K562 (cell line): ENCODE measurements around the gene HPS3.

ENCODE experiments used
- ATF2 ChIP-seq: sonication (generic); formaldehyde crosslinking; IDR thresholded peaks from 2 replicates; pipeline ENCODE4 v1.8.1; 2022; ENCODE audit warnings: missing genetic modification reagents
- BCLAF1 ChIP-seq, 2 experiments: fragments of 450-650 bp in 1 of 2; IDR thresholded peaks; 2 replicates each; pipeline ENCODE4 v1.6.1; 2011 to 2017; ENCODE audit warnings: low read depth in 2 of 2, antibody characterized with exemption in 1 of 2, borderline replicate concordance in 1 of 2, low read length in 1 of 2, mild to moderate bottlenecking in 1 of 2, mixed read lengths in 1 of 2; ENCODE audit not compliant: control insufficient read depth in 1 of 2
- CTCF ChIP-seq, 3 experiments: IDR thresholded peaks in 2 of 3; conservative IDR thresholded peaks in 1 of 3; 2 replicates each; pipeline ENCODE4 v1.5.1; 2011 to 2012; ENCODE audit warnings: low read length in 3 of 3, mild to moderate bottlenecking in 3 of 3, control low read depth in 2 of 3, improper control_type of control experiment in 1 of 3, inconsistent platforms in 1 of 3, low read depth in 1 of 3, mixed read lengths in 1 of 3, moderate library complexity in 1 of 3; ENCODE audit not compliant: insufficient read depth in 2 of 3
- EGR1 ChIP-seq: fragments of 450-650 bp; conservative IDR thresholded peaks from 2 replicates; pipeline ENCODE4 v1.6.1; 2017; ENCODE audit warnings: mild to moderate bottlenecking
- FOXA1 ChIP-seq: fragments of 450-650 bp; IDR thresholded peaks from 2 replicates; pipeline ENCODE4 v1.6.1; 2016; ENCODE audit warnings: mild to moderate bottlenecking, borderline replicate concordance
- NUFIP1 ChIP-seq: fragments of 450-650 bp; IDR thresholded peaks from 2 replicates; pipeline ENCODE4 v1.6.1; 2018; ENCODE audit not compliant: partially characterized antibody
- REST ChIP-seq, 2 experiments: fragments of 450-650 bp; formaldehyde crosslinking in 1 of 2; IDR thresholded peaks; 2 replicates each; pipeline versions ENCODE4 v1.4.0 to v1.6.1; 2014 to 2020; ENCODE audit warnings: mild to moderate bottlenecking in 2 of 2, borderline replicate concordance in 1 of 2, low read depth in 1 of 2
- SMARCA4 ChIP-seq: fragments of 450-650 bp; IDR thresholded peaks from 2 replicates; pipeline ENCODE4 v1.6.1; 2016
- YBX1 ChIP-seq: fragments of 450-650 bp; IDR thresholded peaks from 2 replicates; pipeline ENCODE4 v1.7.1; 2016; ENCODE audit warnings: mild to moderate bottlenecking
- YY1 ChIP-seq, 3 experiments: IDR thresholded peaks; 2 replicates each; pipeline ENCODE4 v1.6.1; 2011; ENCODE audit warnings: low read length in 2 of 3, mild to moderate bottlenecking in 2 of 3, moderate library complexity in 2 of 3, borderline replicate concordance in 1 of 3, control low read depth in 1 of 3, low read depth in 1 of 3; ENCODE audit not compliant: insufficient read depth in 3 of 3, insufficient replicate concordance in 2 of 3, control insufficient read depth in 1 of 3, insufficient read length in 1 of 3; ENCODE audit errors: extremely low read depth in 1 of 3
- ZNF609 ChIP-seq: sonication (generic); formaldehyde crosslinking; IDR thresholded peaks from 2 replicates; pipeline ENCODE4 v1.8.1; 2023; ENCODE audit warnings: missing genetic modification reagents, mild to moderate bottlenecking, borderline replicate concordance

- TF ChIP-seq ATF2 (CRISPR knock-in tag): no peak
- no peak for TF ChIP-seq CTCF (IDR thresholded peaks at IDR 0.05 in 2 of 3, conservative IDR thresholded peaks at IDR 0.05 in 1 of 3; ENCODE audit: insufficient read depth in 2 of 3, low read depth in 1 of 3, low read length in 3 of 3)
- no peak for TF ChIP-seq REST (IDR thresholded peaks at IDR 0.05; ENCODE audit: borderline replicate concordance)
- no peak for TF ChIP-seq REST (CRISPR knock-in tag; IDR thresholded peaks at IDR 0.05; ENCODE audit: low read depth)
- TF ChIP-seq BCLAF1 (IDR thresholded peaks at IDR 0.05; ENCODE audit: borderline replicate concordance in 1 of 2, control insufficient read depth in 1 of 2, low read depth in 2 of 2, low read length in 1 of 2): no peak
- TF ChIP-seq ZNF609: no peak
- TF ChIP-seq NUFIP1: no peak
- TF ChIP-seq YY1 (IDR thresholded peaks at IDR 0.05; ENCODE audit: borderline replicate concordance in 1 of 3, control insufficient read depth in 1 of 3, extremely low read depth in 1 of 3, insufficient read depth in 3 of 3, insufficient read length in 1 of 3, insufficient replicate concordance in 2 of 3, low read depth in 1 of 3, low read length in 2 of 3): no peak
- TF ChIP-seq FOXA1: no peak
- TF ChIP-seq EGR1: no peak
- TF ChIP-seq SMARCA4: no peak
- TF ChIP-seq YBX1: no peak
Measured at GRCh38 chr3:149221783-149222517, 92.5 kb downstream of the HPS3 start, which contains the start of gene CP.
